Stomach (tissue), 9 donors: Measurements from ENCODE around the gene PSD2. TPM values are rescaled to one million over a fixed set of nuclear protein-coding genes. Genes with fewer than 3 reads are reported as not detected.

Source experiments
- DNase-seq, 2 donors: peaks; one replicate each; pipeline versions ENCODE4 v3.0.0 to v3.0.0-alpha.2; 2013 to 2019
- H3K27ac ChIP-seq, 5 donors: fragments of 200-600 bp in 4 of 5; sonication (generic) in 4 of 5; one replicate each; pipeline ENCODE4 v1.5.1; 2013 to 2019; ENCODE audit warnings: mild to moderate bottlenecking in 1 of 5, moderate library complexity in 1 of 5
- H3K27me3 ChIP-seq, 3 donors: fragments of 200-600 bp; sonication (generic); one replicate each; pipeline ENCODE4 v1.5.1; 2017 to 2019; ENCODE audit warnings: mixed run types in 1 of 3
- H3K36me3 ChIP-seq, 4 donors: fragments of 200-600 bp; sonication (generic); 1 replicate in 3 of 4; 2 replicates in 1 of 4; pipeline ENCODE4 v1.5.1; 2016 to 2019
- H3K4me1 ChIP-seq, 4 donors: fragments of 200-600 bp; sonication (generic); one replicate each; pipeline ENCODE4 v1.5.1; 2016 to 2019
- H3K4me3 ChIP-seq, 4 donors: fragments of 200-600 bp; sonication (generic) in 3 of 4; one replicate each; pipeline ENCODE4 v1.5.1; 2016 to 2019; ENCODE audit warnings: mild to moderate bottlenecking in 1 of 4
- H3K9me3 ChIP-seq, 4 donors: fragments of 200-600 bp; sonication (generic); one replicate each; pipeline ENCODE4 v1.5.1; 2016 to 2019
- CTCF ChIP-seq, 7 experiments: fragments of 450-650 bp in 4 of 7; fragments of 200-600 bp in 3 of 7; sonication (generic) in 3 of 7; IDR thresholded peaks; one replicate each; pipeline ENCODE4 v1.5.1; 2016 to 2019; ENCODE audit warnings: antibody characterized with exemption in 7 of 7, control low read depth in 2 of 7, mild to moderate bottlenecking in 1 of 7
- EP300 ChIP-seq: sonication (generic); formaldehyde crosslinking; IDR thresholded peaks from one replicate; pipeline ENCODE4 v1.6.1; 2017; ENCODE audit warnings: antibody characterized with exemption
- POLR2A ChIP-seq, 4 donors: fragments of 450-650 bp; IDR thresholded peaks; one replicate each; pipeline ENCODE4 v1.6.1; 2016; ENCODE audit warnings: antibody characterized with exemption in 4 of 4, control low read depth in 2 of 4, mild to moderate bottlenecking in 1 of 4, moderate library complexity in 1 of 4
- POLR2AphosphoS5 ChIP-seq, 3 donors: sonication (generic); formaldehyde crosslinking; IDR thresholded peaks; one replicate each; pipeline ENCODE4 v1.6.1; 2016; ENCODE audit warnings: antibody characterized with exemption in 3 of 3
- WGBS, 5 donors: extraction: QIAGEN DNeasy Blood & Tissue Kit in 3 of 5; methylation state at CpG; one replicate each; pipeline versions ENCODE4 v1.1.5 to v1.1.7; 2013 to 2018; 5-methylcytosine and 5-hydroxymethylcytosine counted together
- intact Hi-C: fragments of 100-400 bp; cut with DNase I; formaldehyde crosslinking; loops from one replicate; pipeline ENCODE4 v1.15.1; 2023; ENCODE audit warnings: low total_unique reads
- polyA plus RNA-seq, 3 donors: library from polyadenylated mRNA; stranded (reverse); fragments of 200-250 nt; gene quantifications; one replicate each; pipeline ENCODE4 v1.2.3, GENCODE V29; 2013
- total RNA-seq, 5 donors: library from RNA; depleted of rRNA; stranded (reverse); fragments of >200 nt; gene quantifications; one replicate each; pipeline versions ENCODE4 v1.1.0 to v1.2.3, GENCODE V29; 2014 to 2016
- donor health status: healthy with polysubstance abuse.
- donor health status: Bipolar disorder and iron deficiency.
- donor health status: healthy.

Gene PSD2
- total and polyA plus RNA-seq, 8 donors, result 0.05 to 0.73 TPM; not detected in 6

DNA sequence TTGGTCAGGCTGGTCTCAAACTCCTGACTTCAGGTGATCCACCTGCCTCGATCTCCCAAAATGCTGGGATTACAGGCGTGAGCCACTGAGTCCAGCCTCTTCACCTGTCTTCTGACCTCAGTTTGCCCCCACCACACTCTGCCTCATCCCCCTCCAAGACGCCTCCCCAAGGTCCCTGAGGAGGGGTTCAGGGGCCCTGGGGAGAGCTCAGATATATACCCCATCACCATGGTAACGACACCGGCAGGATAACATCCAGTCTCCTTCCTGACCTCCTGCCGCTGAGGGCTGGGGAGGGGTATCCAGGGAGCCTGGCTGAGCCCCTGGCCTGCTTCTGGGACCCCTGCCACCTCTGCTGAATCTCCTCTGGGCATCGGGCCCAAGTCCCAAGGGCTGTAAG is 19.7 kb upstream of the PSD2 start:
- DNase-seq, result no peak
- intact Hi-C loops, result no loop called here
- WGBS, 5 donors, result 77 to 80% (median 78%) methylated on average over 4 to 7 of the region's 7 CpGs

GRCh38 chr5:139776861-139777260 is 18.7 kb upstream of the PSD2 start:
- Histone ChIP-seq H3K36me3 (no peaks in the 10 kb centered on the region), H3K9me3 (no peaks in the 10 kb centered on the region), H3K4me1 (peaks cover 0 to 11% (median 5%) of the 10 kb centered on the region in 4 donors), H3K4me3 (no peak overlapping the region), H3K27ac (no peak overlapping the region), H3K27me3 (peaks cover 0 to 11% (median 0%) of the 10 kb centered on the region in 3 donors)
- intact Hi-C loops, result no loop called here
- no peak for DNase-seq
- 91 to 100% (median 97%) methylated on average over 1 of the region's 1 CpG for WGBS, 5 donors
- no peak for TF ChIP-seq CTCF (IDR thresholded peaks at IDR 0.05)
- no peak for TF ChIP-seq EP300
- TF ChIP-seq POLR2AphosphoS5 (IDR thresholded peaks at IDR 0.05), result no peak
- no peak for TF ChIP-seq POLR2A (IDR thresholded peaks at IDR 0.05)

More for the DNA sequence above, 19.7 kb upstream of the PSD2 start:
- H3K36me3 ChIP-seq, result no peaks in the 10 kb centered on the region
- H3K4me3 ChIP-seq, result no peak overlapping the region
- TF ChIP-seq POLR2A (IDR thresholded peaks at IDR 0.05), result no peak
- H3K27ac ChIP-seq, result no peak overlapping the region
- peaks cover 0 to 11% (median 5%) of the 10 kb centered on the region in 4 donors for H3K4me1 ChIP-seq
- H3K9me3 ChIP-seq, result no peaks in the 10 kb centered on the region
- peaks cover 0 to 11% (median 0%) of the 10 kb centered on the region in 3 donors for H3K27me3 ChIP-seq

DNA sequence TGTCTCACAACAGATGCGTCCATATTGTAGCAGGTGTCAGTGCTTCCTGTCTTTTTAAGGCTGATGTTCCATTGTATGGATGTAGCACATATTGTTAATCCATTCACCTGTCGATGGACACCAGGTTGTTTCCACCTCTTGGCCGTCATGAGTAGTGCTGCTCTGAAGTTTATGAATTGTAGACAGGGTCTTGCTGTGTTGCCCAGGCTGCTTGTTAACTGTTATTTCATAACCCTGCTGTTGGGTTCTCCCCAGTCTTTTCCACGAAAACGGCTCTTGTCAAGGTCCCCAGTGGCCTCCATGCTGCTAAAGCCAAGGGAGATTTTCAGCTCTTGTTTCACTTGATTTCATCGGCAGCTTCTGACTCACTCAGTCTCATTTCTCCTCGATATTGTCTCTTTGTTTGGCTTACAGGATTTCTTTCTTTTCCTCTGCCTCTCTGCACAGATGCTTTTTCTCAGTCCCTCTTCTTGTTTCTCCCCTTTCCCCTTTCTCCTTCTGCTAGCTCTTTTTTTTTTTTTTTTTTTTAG is 12.1 kb upstream of the PSD2 start:
- H3K36me3 ChIP-seq, result no peaks in the 10 kb centered on the region
- TF ChIP-seq POLR2AphosphoS5 (IDR thresholded peaks at IDR 0.05) (no peak), CTCF (IDR thresholded peaks at IDR 0.05) (no peak), POLR2A (IDR thresholded peaks at IDR 0.05) (no peak), EP300 (no peak)
- no peak overlapping the region for H3K27ac ChIP-seq
- H3K9me3 ChIP-seq, result no peaks in the 10 kb centered on the region
- WGBS, 5 donors, result 63 to 77% (median 73%) methylated on average over 7 of the region's 7 CpGs
- intact Hi-C loops, result no loop called here
- peaks cover 10 to 15% (median 11%) of the 10 kb centered on the region in 4 donors for H3K4me1 ChIP-seq
- no peak overlapping the region for H3K4me3 ChIP-seq
- DNase-seq, result no peak
- H3K27me3 ChIP-seq, result peaks cover 0 to 32% (median 0%) of the 10 kb centered on the region in 3 donors

DNA sequence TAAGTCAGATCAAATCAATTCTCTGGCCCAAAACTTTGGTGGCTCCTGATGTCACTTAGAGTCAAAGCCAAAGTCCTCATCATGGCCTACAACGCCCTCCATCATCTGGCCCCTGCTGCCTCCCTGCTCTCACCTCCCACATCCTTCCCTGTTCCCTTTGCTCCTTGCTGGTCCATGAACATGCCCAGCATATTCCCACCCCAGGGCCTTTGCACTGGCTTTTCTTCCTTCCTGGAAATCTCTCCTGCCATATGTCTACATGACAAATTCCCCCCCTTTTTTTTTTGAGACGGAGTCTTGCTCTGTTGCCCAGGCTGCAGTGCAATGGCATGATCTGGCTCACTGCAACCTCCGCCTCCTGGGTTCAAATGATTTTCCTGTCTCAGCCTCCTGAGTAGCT is 11.1 kb upstream of the PSD2 start:
- DNase-seq, result no peak
- H3K4me1 ChIP-seq, result peaks cover 11 to 16% (median 12%) of the 10 kb centered on the region in 4 donors
- no peak overlapping the region for H3K4me3 ChIP-seq
- WGBS, 5 donors, result 93 to 96% (median 94%) methylated on average over 3 of the region's 3 CpGs
- peaks cover 0 to 33% (median 0%) of the 10 kb centered on the region in 3 donors for H3K27me3 ChIP-seq
- H3K27ac ChIP-seq, result no peak overlapping the region
- intact Hi-C loops, result no loop called here
- H3K9me3 ChIP-seq, result no peaks in the 10 kb centered on the region
- TF ChIP-seq EP300 (no peak), CTCF (IDR thresholded peaks at IDR 0.05) (no peak), POLR2A (IDR thresholded peaks at IDR 0.05) (no peak), POLR2AphosphoS5 (IDR thresholded peaks at IDR 0.05) (no peak)
- no peaks in the 10 kb centered on the region for H3K36me3 ChIP-seq

DNA sequence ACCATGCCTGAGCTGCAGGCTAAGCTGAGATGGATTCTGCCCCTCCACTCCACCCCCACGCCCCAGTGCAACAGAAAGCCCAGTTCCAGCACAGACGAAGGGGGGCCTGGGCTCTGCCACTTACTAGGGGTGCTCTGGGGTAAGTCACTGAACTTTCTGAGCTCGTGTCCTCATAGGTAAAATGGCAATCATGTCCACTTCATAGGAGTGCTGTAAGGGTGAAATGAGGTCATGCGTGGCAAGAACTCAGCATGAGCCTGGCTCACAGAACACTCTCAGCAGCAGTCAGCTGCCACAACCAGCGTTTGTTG is 8.4 kb upstream of the PSD2 start:
- TF ChIP-seq CTCF (IDR thresholded peaks at IDR 0.05) (no peak), POLR2A (IDR thresholded peaks at IDR 0.05) (no peak), EP300 (no peak), POLR2AphosphoS5 (IDR thresholded peaks at IDR 0.05) (no peak)
- Histone ChIP-seq H3K4me3 (peak overlapping the region; percentile 59 to 64 (median 62)), H3K4me1 (peaks cover 11 to 16% (median 12%) of the 10 kb centered on the region in 4 donors), H3K9me3 (no peaks in the 10 kb centered on the region), H3K27me3 (peaks cover 0 to 33% (median 0%) of the 10 kb centered on the region in 3 donors), H3K27ac (peak overlapping the region in 1 of 5 donors; percentile 63), H3K36me3 (no peaks in the 10 kb centered on the region)
- no peak for DNase-seq
- intact Hi-C loops, result loop anchor here (5.0 kb wide), 1 partner anchor 75 kb away; no protein-coding TSS in a partner anchor
- 16 to 25% (median 20%) methylated on average over 4 to 5 of the region's 5 CpGs for WGBS, 5 donors
